DOHH2 (cell line): Measurements from ENCODE around the gene PPP1R13B.

Source experiments
- H3F3A ChIP-seq: fragments of 200-600 bp; sonication (generic), shearing (Covaris generic); 2 replicates; pipeline ENCODE4 v1.6.0; 2016; ENCODE audit warnings: antibody characterized with exemption, mild to moderate bottlenecking; ENCODE audit not compliant: control insufficient read depth, insufficient read depth
- H3K27ac ChIP-seq: fragments of 200-600 bp; sonication (generic); 2 replicates; pipeline ENCODE4 v1.5.1; 2014; ENCODE audit warnings: low read depth, mild to moderate bottlenecking, low read length, moderate library complexity
- H3K27me3 ChIP-seq: fragments of 200-600 bp; sonication (generic); 2 replicates; pipeline ENCODE4 v1.6.1; 2014; ENCODE audit warnings: mild to moderate bottlenecking, low read length, mixed read lengths; ENCODE audit not compliant: control insufficient read depth
- H3K36me3 ChIP-seq: fragments of 200-600 bp; sonication (generic); 2 replicates; pipeline ENCODE4 v1.6.1; 2014; ENCODE audit warnings: mild to moderate bottlenecking, low read length, moderate library complexity, mixed read lengths; ENCODE audit not compliant: control insufficient read depth
- H3K4me1 ChIP-seq: fragments of 200-600 bp; sonication (generic); 2 replicates; pipeline ENCODE4 v1.6.1; 2014; ENCODE audit warnings: mild to moderate bottlenecking, low read length, mixed read lengths; ENCODE audit not compliant: control insufficient read depth
- H3K4me2 ChIP-seq: fragments of 200-600 bp; sonication (generic); 2 replicates; pipeline ENCODE4 v1.6.0; 2014; ENCODE audit warnings: mild to moderate bottlenecking, low read length, moderate library complexity
- H3K4me3 ChIP-seq: fragments of 200-600 bp; sonication (generic); 2 replicates; pipeline ENCODE4 v1.5.1; 2014; ENCODE audit warnings: mild to moderate bottlenecking, low read length, mixed read lengths
- H3K79me2 ChIP-seq: fragments of 200-600 bp; sonication (generic); 2 replicates; pipeline ENCODE4 v1.6.1; 2014; ENCODE audit warnings: mild to moderate bottlenecking, low read length, mixed read lengths; ENCODE audit not compliant: control insufficient read depth
- H3K9me2 ChIP-seq: fragments of 200-600 bp; sonication (generic); replicated peaks from 2 replicates; pipeline ENCODE4 v1.6.1; 2014; ENCODE audit warnings: mild to moderate bottlenecking, low read length, mixed read lengths; ENCODE audit not compliant: control insufficient read depth
- H3K9me3 ChIP-seq: fragments of 200-600 bp; sonication (generic); 2 replicates; pipeline ENCODE4 v1.6.1; 2014; ENCODE audit warnings: antibody characterized with exemption, low read length, mixed read lengths; ENCODE audit not compliant: control insufficient read depth, insufficient read depth
- H4K20me1 ChIP-seq: fragments of 200-600 bp; sonication (generic); 2 replicates; pipeline ENCODE4 v1.6.0; 2014; ENCODE audit warnings: low read depth, mild to moderate bottlenecking, antibody characterized with exemption, low read length, moderate library complexity; ENCODE audit not compliant: control insufficient read depth, insufficient read depth
- EZH2phosphoT487 ChIP-seq: fragments of 200-600 bp; sonication (generic); IDR thresholded peaks from 2 replicates; pipeline ENCODE4 v1.6.1; 2017; ENCODE audit warnings: borderline replicate concordance, mild to moderate bottlenecking, antibody characterized with exemption, low read length, moderate library complexity, mixed read lengths
- TF ChIP-seq, protein P1 (sequence below): fragments of 200-600 bp; sonication (generic); IDR thresholded peaks from one replicate; pipeline ENCODE4 v1.5.1; 2014; ENCODE audit warnings: antibody characterized with exemption, mild to moderate bottlenecking, low read depth, low read length; ENCODE audit not compliant: poor library complexity, severe bottlenecking

The PPP1R13B gene

DNA sequence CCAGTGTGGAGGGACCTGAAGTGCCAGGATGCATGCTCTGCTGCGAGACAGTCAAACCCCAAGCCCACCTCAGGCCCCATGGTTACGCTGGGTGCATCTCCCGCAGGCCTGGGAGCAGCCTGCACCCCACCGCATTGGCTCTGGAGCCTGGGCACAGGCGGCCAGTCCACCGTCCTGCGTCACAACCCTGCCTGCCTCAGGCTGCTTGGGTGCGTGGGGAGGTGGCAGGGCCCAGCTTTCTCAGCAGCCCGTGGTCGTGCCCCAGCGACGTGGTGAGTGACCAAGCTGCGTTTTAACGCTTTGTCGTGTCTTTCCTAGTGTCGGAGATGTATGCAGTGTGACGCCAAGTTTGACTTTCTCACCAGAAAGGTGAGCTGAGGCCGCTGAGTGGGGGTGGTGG is 120.9 kb downstream of the PPP1R13B start:
- H3K9me2 ChIP-seq = no peaks in the 10 kb centered on the region
- no peaks in the 10 kb centered on the region for H3K27me3 ChIP-seq
- H3K4me2 ChIP-seq = no peak overlapping the region
- no peak overlapping the region for H3K27ac ChIP-seq
- H3K4me1 ChIP-seq = no peaks in the 10 kb centered on the region
- H3F3A ChIP-seq = no peaks in the 10 kb centered on the region
- no peak for TF ChIP-seq EZH2phosphoT487
- TF ChIP-seq, protein P1, sequence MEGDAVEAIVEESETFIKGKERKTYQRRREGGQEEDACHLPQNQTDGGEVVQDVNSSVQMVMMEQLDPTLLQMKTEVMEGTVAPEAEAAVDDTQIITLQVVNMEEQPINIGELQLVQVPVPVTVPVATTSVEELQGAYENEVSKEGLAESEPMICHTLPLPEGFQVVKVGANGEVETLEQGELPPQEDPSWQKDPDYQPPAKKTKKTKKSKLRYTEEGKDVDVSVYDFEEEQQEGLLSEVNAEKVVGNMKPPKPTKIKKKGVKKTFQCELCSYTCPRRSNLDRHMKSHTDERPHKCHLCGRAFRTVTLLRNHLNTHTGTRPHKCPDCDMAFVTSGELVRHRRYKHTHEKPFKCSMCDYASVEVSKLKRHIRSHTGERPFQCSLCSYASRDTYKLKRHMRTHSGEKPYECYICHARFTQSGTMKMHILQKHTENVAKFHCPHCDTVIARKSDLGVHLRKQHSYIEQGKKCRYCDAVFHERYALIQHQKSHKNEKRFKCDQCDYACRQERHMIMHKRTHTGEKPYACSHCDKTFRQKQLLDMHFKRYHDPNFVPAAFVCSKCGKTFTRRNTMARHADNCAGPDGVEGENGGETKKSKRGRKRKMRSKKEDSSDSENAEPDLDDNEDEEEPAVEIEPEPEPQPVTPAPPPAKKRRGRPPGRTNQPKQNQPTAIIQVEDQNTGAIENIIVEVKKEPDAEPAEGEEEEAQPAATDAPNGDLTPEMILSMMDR = no peak
- H3K79me2 ChIP-seq = peaks cover 14% of the 10 kb centered on the region
- H3K36me3 ChIP-seq = peaks cover 18% of the 10 kb centered on the region
- H4K20me1 ChIP-seq = no peaks in the 10 kb centered on the region
- no peaks in the 10 kb centered on the region for H3K9me3 ChIP-seq
- H3K4me3 ChIP-seq = no peak overlapping the region

DNA sequence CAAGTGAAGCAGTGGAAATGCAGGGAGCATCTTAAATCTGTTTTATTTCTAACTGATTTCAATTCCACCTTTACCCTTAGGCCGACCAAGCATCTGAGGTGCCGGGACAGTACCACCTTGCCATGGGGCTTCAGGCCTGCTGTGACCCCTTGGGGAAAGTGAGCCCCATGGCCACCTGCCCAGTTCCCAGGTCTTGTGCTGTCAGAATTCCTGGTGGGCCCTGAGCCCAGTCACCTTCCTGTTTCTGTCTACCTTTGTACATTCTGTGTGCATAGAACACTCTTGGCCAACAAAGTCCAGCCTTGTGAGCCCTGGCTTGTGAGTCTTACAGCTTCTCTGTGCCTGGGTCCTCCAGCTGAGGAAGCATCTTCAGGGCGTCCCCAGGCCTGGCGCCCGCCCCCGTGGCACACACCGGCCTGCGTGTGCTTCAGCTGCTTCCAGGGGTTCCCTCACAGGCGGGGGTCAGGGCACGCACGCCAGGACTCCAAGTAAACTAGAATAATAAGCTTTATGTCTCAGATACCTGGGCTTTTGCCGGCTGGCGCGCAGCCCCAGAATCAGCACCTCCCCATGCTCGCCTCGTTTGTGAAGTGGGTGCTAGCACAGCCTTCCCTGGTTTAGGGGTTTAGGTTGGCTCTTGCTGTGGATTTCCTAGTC is 121.5 kb downstream of the PPP1R13B start:
- Histone ChIP-seq H3F3A (no peaks in the 10 kb centered on the region), H3K9me2 (no peaks in the 10 kb centered on the region), H3K9me3 (no peaks in the 10 kb centered on the region), H3K4me2 (no peak overlapping the region), H3K36me3 (peaks cover 18% of the 10 kb centered on the region), H3K27me3 (no peaks in the 10 kb centered on the region), H4K20me1 (no peaks in the 10 kb centered on the region), H3K79me2 (peaks cover 20% of the 10 kb centered on the region), H3K27ac (no peak overlapping the region), H3K4me1 (no peaks in the 10 kb centered on the region), H3K4me3 (no peak overlapping the region)
- TF ChIP-seq EZH2phosphoT487 = no peak
- TF ChIP-seq, protein P1 = no peak

DNA sequence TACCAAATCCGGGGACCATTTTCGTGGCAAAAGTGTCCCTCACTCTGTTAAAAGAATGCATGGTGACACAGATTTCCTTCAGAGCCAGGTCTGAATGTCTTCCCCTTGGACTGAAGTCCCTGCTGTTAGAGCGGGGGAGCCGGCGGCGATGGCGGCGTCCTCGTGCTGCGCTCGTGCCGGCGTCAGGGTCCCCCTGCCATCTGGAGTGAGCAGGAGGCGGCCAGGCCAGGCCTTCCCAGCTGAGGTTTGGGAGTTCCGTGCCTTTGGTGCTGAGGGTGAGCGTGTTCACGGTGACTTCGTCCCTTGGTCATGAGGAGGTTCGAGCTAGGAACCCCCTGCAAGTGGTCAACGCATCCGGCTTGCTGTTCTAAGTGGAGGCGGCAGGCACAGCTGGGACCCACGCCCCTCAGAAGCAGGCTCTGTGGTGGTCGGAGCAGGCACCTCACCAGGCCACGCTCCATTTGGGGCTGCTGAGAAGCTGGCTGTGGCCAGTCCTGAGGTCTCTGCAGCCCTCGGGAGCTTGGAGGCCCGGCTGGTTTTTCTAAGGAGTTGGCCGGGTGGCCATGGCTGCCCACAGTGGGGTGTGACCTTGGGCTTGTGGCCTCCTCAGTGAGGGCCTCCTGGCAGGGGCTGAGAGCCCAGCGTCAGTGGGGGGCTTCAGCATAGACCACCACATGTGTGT is 122.2 kb downstream of the PPP1R13B start:
- H3K9me2 ChIP-seq = no peaks in the 10 kb centered on the region
- peaks cover 26% of the 10 kb centered on the region for H3K79me2 ChIP-seq
- no peak overlapping the region for H3K4me2 ChIP-seq
- no peak for TF ChIP-seq EZH2phosphoT487
- TF ChIP-seq, protein P1 = no peak
- H3K9me3 ChIP-seq = no peaks in the 10 kb centered on the region
- no peaks in the 10 kb centered on the region for H3K4me1 ChIP-seq
- no peaks in the 10 kb centered on the region for H4K20me1 ChIP-seq
- no peaks in the 10 kb centered on the region for H3K27me3 ChIP-seq
- no peaks in the 10 kb centered on the region for H3F3A ChIP-seq
- H3K4me3 ChIP-seq = no peak overlapping the region
- H3K27ac ChIP-seq = no peak overlapping the region
- H3K36me3 ChIP-seq = peaks cover 13% of the 10 kb centered on the region; the same call in 1 of the 2 replicates
